Neural progenitor cell (in vitro differentiated cells): ENCODE data around the gene CFAP410. TPM values are rescaled to one million over a fixed set of nuclear protein-coding genes. Genes with fewer than 3 reads are reported as not detected.

Source experiments
- DNase-seq: peaks from one replicate; pipeline ENCODE4 v3.0.0-alpha.2; 2016; ENCODE audit warnings: low spot score
- H2AFZ ChIP-seq: fragments of 200-600 bp; sonication (generic); replicated peaks from 2 replicates; pipeline ENCODE4 v1.6.1; 2016; ENCODE audit warnings: antibody characterized with exemption
- H3F3A ChIP-seq: fragments of 200-600 bp; sonication (generic); 2 replicates; pipeline ENCODE4 v1.6.1; 2016; ENCODE audit warnings: antibody characterized with exemption, low read depth
- H3K27ac ChIP-seq: fragments of 200-600 bp; sonication (generic); 2 replicates; pipeline ENCODE4 v1.5.1; 2016; ENCODE audit warnings: mild to moderate bottlenecking
- H3K27me3 ChIP-seq: fragments of 200-600 bp; sonication (generic); 2 replicates; pipeline ENCODE4 v1.6.1; 2016; ENCODE audit warnings: mild to moderate bottlenecking, moderate library complexity
- H3K36me3 ChIP-seq: fragments of 200-600 bp; sonication (generic); 2 replicates; pipeline ENCODE4 v1.5.1; 2016
- H3K4me1 ChIP-seq: fragments of 200-600 bp; sonication (generic); 2 replicates; pipeline ENCODE4 v1.6.1; 2016; ENCODE audit warnings: mixed run types
- H3K4me2 ChIP-seq: fragments of 200-600 bp; sonication (generic); 2 replicates; pipeline ENCODE4 v1.6.1; 2016
- H3K4me3 ChIP-seq: fragments of 200-600 bp; sonication (generic); 2 replicates; pipeline ENCODE4 v1.5.1; 2016
- H3K79me2 ChIP-seq: fragments of 200-600 bp; sonication (generic); 2 replicates; pipeline ENCODE4 v1.6.1; 2016; ENCODE audit warnings: low read depth
- H3K9ac ChIP-seq: fragments of 200-600 bp; sonication (generic); 2 replicates; pipeline ENCODE4 v1.6.1; 2016
- H3K9me3 ChIP-seq: fragments of 200-600 bp; sonication (generic); 2 replicates; pipeline ENCODE4 v1.5.1; 2016; ENCODE audit warnings: low read depth
- H4K20me1 ChIP-seq: fragments of 200-600 bp; sonication (generic); 2 replicates; pipeline ENCODE4 v1.6.1; 2016; ENCODE audit warnings: low read depth
- H3K27ac Mint-ChIP-seq: 3 replicates; pipeline ENCODE4 v1.8.0; 2021; ENCODE audit warnings: mixed read lengths
- H3K27me3 Mint-ChIP-seq: 2 replicates; pipeline ENCODE4 v1.8.0; 2022; ENCODE audit warnings: low read depth, mild to moderate bottlenecking, inconsistent platforms, moderate library complexity, mixed read lengths; ENCODE audit not compliant: insufficient read depth
- H3K36me3 Mint-ChIP-seq: 3 replicates; pipeline ENCODE4 v1.8.0; 2021; ENCODE audit warnings: mixed read lengths
- H3K4me1 Mint-ChIP-seq: 3 replicates; pipeline ENCODE4 v1.8.0; 2021; ENCODE audit warnings: mixed read lengths
- H3K4me3 Mint-ChIP-seq: 3 replicates; pipeline ENCODE4 v1.8.0; 2021; ENCODE audit warnings: mild to moderate bottlenecking, moderate library complexity, mixed read lengths
- H3K9me3 Mint-ChIP-seq: 3 replicates; pipeline ENCODE4 v1.8.0; 2020; ENCODE audit warnings: mixed read lengths
- CTCF ChIP-seq: fragments of 200-600 bp; sonication (generic); IDR thresholded peaks from 2 replicates; pipeline ENCODE4 v1.5.1; 2017; ENCODE audit warnings: antibody characterized with exemption, mild to moderate bottlenecking
- EZH2 ChIP-seq: fragments of 200-600 bp; sonication (generic); IDR thresholded peaks from 2 replicates; pipeline ENCODE4 v1.6.1; 2017; ENCODE audit warnings: antibody characterized with exemption, mild to moderate bottlenecking, moderate library complexity
- EZH2phosphoT487 ChIP-seq: fragments of 200-600 bp; sonication (generic); IDR thresholded peaks from 2 replicates; pipeline ENCODE4 v1.6.1; 2017; ENCODE audit warnings: antibody characterized with exemption
- total RNA-seq: library from RNA; depleted of rRNA; stranded (reverse); fragments of >200 nt; gene quantifications from 2 replicates; pipeline ENCODE4 v1.2.3, GENCODE V29; 2015; ENCODE audit warnings: low replicate concordance

The CFAP410 gene
- total RNA-seq, 1 donor from 2014 or later = 7.5 TPM

DNA sequence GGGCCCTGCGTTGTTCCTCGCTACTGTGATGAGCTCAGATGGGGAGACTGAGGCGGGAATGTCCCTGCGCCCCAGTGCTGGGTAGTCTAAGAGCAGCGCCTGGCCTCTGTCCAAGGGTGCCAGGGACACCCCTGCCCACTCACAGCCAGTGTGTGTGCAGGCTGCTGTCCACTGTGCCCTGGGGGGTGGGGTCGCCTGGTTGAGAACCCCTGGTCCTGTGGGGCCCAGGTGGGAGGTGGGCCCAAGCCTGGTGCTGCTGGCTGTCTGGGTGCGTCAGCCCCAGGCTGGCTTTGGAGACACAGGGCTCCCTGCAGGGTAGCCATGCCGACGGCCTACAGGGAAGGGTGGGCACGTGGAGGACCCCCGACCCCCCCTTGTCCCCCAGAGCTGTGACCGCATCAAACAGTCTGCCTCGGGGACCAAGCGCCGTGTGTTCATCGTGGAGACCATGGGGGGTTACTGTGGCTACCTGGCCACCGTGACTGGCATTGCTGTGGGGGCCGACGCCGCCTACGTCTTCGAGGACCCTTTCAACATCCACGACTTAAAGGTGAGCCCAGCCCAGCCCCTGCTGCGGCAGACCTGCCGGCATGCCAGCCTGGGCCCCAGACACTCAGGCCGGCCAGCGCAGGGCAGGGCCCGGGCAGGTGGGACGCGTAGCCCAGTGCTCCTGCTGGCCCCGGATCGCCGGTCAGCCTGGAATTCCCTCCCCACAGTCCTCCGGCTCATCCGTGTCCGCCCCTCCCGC lies 14.9 kb downstream of the CFAP410 start:
- Histone ChIP-seq H3K27me3 (no peaks in the 10 kb centered on the region), H3K4me1 (no peaks in the 10 kb centered on the region), H3K4me2 (no peak overlapping the region), H3K9ac (no peak overlapping the region), H4K20me1 (no peaks in the 10 kb centered on the region), H3K4me3 (no peak overlapping the region), H3K9me3 (no peaks in the 10 kb centered on the region), H3K36me3 (no peaks in the 10 kb centered on the region), H3K79me2 (no peaks in the 10 kb centered on the region), H2AFZ (no peak overlapping the region), H3F3A (no peaks in the 10 kb centered on the region), H3K27ac (no peak overlapping the region)
- no peak for DNase-seq
- Mint-ChIP-seq H3K36me3 (no peaks in the 10 kb centered on the region), H3K27ac (no peak overlapping the region), H3K9me3 (no peaks in the 10 kb centered on the region), H3K27me3 (no peaks in the 10 kb centered on the region), H3K4me3 (no peak overlapping the region), H3K4me1 (no peaks in the 10 kb centered on the region)
- TF ChIP-seq CTCF = no peak
- TF ChIP-seq EZH2 = no peak
- TF ChIP-seq EZH2phosphoT487 = no peak

GRCh38 chr21:44323591-44323990 lies 15.6 kb downstream of the CFAP410 start:
- no peaks in the 10 kb centered on the region for H3K27me3 Mint-ChIP-seq
- Histone ChIP-seq H3K9ac (no peak overlapping the region), H3K4me1 (no peaks in the 10 kb centered on the region), H3K4me3 (no peak overlapping the region), H3K27ac (no peak overlapping the region), H3F3A (no peaks in the 10 kb centered on the region), H3K4me2 (no peak overlapping the region), H2AFZ (no peak overlapping the region), H3K9me3 (no peaks in the 10 kb centered on the region), H3K27me3 (no peaks in the 10 kb centered on the region), H3K36me3 (no peaks in the 10 kb centered on the region), H4K20me1 (no peaks in the 10 kb centered on the region), H3K79me2 (no peaks in the 10 kb centered on the region)
- no peak for DNase-seq
- H3K4me1 Mint-ChIP-seq = no peaks in the 10 kb centered on the region
- TF ChIP-seq EZH2phosphoT487 = no peak
- TF ChIP-seq EZH2 = no peak
- TF ChIP-seq CTCF = no peak
- no peak overlapping the region for H3K27ac Mint-ChIP-seq
- H3K9me3 Mint-ChIP-seq = no peaks in the 10 kb centered on the region
- no peak overlapping the region for H3K4me3 Mint-ChIP-seq
- no peaks in the 10 kb centered on the region for H3K36me3 Mint-ChIP-seq

DNA sequence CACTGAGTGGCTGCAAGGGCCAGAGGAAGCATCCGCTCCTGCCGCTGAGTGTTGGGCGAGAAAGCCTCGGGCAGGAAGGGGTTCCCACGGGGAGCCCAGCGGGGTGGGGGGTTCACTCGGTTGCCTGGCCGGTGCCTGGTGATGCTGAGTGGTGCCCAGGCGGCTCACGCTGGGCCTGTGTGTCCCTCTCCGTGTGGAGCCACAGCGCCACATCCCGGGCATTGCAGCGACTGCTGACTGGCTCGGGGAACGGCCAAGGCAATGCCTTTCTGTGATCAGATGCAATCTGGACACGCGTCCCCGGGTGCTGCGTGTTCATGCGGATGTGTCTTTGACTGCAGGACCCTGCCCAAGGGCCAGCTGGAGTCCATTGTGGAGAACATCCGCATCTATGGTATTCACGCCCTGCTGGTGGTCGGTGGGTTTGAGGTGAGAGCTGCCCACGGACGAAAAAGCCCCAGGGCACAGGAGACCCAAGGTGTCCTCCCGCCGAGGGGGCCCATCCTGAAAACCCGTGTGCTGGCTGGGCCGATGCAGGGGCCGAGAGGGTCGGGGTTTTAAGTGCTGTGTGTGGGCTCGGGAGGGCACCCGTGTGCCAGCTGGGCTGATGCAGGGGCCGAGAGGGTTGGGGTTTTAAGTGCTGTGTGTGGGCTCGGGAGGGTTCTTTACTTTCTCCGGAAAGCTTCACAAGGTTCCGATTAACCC lies 16.4 kb downstream of the CFAP410 start:
- H3K27ac Mint-ChIP-seq = no peak overlapping the region
- no peak overlapping the region for H3K4me3 ChIP-seq

More for the DNA sequence above, 16.4 kb downstream of the CFAP410 start:
- H3K36me3 Mint-ChIP-seq = no peaks in the 10 kb centered on the region
- no peaks in the 10 kb centered on the region for H3K36me3 ChIP-seq
- H3K27me3 ChIP-seq = no peaks in the 10 kb centered on the region
- H3K9me3 ChIP-seq = no peaks in the 10 kb centered on the region
- H2AFZ ChIP-seq = no peak overlapping the region
- H3K4me3 Mint-ChIP-seq = no peak overlapping the region
- H3K27me3 Mint-ChIP-seq = no peaks in the 10 kb centered on the region
- no peak overlapping the region for H3K4me2 ChIP-seq
- no peaks in the 10 kb centered on the region for H3K4me1 ChIP-seq
- no peaks in the 10 kb centered on the region for H3K79me2 ChIP-seq
- H4K20me1 ChIP-seq = no peaks in the 10 kb centered on the region
- H3K4me1 Mint-ChIP-seq = no peaks in the 10 kb centered on the region
- no peak overlapping the region for H3K9ac ChIP-seq
- H3K9me3 Mint-ChIP-seq = no peaks in the 10 kb centered on the region
- no peaks in the 10 kb centered on the region for H3F3A ChIP-seq
- no peak for DNase-seq
- H3K27ac ChIP-seq = no peak overlapping the region
- TF ChIP-seq CTCF (no peak), EZH2phosphoT487 (no peak), EZH2 (no peak)
